Right lobe of liver (tissue), 4 donors: Measurements from ENCODE around the gene NFATC3.

Source experiments
- POLR2A ChIP-seq: fragments of 450-650 bp; IDR thresholded peaks from one replicate; pipeline ENCODE4 v1.6.1; 2017; ENCODE audit warnings: antibody characterized with exemption, mild to moderate bottlenecking
- TF ChIP-seq, protein P1 (sequence below), 4 donors: fragments of 200-600 bp in 3 of 4; fragments of 450-650 bp in 1 of 4; IDR thresholded peaks; one replicate each; pipeline versions ENCODE4 v1.5.1 to v1.8.0; 2016 to 2022; ENCODE audit warnings: antibody characterized with exemption in 4 of 4, mild to moderate bottlenecking in 2 of 4
- donor health status: DM: no; HTN: no; CAD: no.
- donor health status: DM: no; HTN: no; CAD: no.
- donor health status: DM: no; HTN: yes; CAD: no.

DNA sequence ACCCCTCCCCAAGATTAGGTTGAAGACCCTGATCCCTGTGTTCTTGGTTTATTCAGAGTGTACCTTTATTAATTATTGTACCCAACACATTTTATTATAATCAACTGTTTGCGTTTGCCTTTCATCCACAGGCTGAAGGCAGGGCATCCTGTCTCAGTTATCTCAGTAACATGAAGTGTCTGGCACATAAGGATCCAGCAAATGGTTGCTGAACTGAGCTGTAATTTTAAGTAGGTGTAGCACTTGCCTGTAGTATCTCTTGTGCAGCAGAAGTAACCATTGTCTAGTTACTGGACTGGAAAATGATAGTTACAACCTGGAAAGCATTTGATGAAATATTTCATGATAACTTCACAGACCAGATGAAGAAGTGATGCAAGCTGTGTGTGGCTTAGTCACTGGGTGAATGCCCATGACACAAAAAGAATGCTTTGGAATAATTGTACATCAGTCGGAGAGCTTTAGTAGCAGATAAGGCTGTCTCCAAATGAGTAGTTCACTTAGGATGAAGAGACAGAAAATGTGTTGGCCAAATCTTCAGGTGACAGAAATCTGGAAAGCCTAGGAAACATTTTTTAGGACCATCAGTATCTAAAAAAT lies 94.1 kb downstream of the NFATC3 start:
- TF ChIP-seq, protein P1, sequence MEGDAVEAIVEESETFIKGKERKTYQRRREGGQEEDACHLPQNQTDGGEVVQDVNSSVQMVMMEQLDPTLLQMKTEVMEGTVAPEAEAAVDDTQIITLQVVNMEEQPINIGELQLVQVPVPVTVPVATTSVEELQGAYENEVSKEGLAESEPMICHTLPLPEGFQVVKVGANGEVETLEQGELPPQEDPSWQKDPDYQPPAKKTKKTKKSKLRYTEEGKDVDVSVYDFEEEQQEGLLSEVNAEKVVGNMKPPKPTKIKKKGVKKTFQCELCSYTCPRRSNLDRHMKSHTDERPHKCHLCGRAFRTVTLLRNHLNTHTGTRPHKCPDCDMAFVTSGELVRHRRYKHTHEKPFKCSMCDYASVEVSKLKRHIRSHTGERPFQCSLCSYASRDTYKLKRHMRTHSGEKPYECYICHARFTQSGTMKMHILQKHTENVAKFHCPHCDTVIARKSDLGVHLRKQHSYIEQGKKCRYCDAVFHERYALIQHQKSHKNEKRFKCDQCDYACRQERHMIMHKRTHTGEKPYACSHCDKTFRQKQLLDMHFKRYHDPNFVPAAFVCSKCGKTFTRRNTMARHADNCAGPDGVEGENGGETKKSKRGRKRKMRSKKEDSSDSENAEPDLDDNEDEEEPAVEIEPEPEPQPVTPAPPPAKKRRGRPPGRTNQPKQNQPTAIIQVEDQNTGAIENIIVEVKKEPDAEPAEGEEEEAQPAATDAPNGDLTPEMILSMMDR (IDR thresholded peaks at IDR 0.05), result no peak
- TF ChIP-seq POLR2A, result no peak
